ENCODE measurements around the gene SPOCK1.

- no peak for TF ChIP-seq CTCF (IDR thresholded peaks at IDR 0.05)
- TF ChIP-seq POLR2A (IDR thresholded peaks at IDR 0.05): no peak
These were observed 416.2 kb downstream of the SPOCK1 start for GRCh38 chr5:137082951-137083350.

All from Peyer's patch (tissue), 4 donors.